ENCODE results near the gene ZNF26.
"Not testable (repeated sequence)": the region's sequence is repeated elsewhere in the genome, so short reads cannot be mapped to it uniquely, and the experiment has no call there.

ZNF26 gene, protein sequence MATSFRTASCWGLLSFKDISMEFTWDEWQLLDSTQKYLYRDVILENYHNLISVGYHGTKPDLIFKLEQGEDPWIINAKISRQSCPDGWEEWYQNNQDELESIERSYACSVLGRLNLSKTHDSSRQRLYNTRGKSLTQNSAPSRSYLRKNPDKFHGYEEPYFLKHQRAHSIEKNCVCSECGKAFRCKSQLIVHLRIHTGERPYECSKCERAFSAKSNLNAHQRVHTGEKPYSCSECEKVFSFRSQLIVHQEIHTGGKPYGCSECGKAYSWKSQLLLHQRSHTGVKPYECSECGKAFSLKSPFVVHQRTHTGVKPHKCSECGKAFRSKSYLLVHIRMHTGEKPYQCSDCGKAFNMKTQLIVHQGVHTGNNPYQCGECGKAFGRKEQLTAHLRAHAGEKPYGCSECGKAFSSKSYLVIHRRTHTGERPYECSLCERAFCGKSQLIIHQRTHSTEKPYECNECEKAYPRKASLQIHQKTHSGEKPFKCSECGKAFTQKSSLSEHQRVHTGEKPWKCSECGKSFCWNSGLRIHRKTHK

DNA sequence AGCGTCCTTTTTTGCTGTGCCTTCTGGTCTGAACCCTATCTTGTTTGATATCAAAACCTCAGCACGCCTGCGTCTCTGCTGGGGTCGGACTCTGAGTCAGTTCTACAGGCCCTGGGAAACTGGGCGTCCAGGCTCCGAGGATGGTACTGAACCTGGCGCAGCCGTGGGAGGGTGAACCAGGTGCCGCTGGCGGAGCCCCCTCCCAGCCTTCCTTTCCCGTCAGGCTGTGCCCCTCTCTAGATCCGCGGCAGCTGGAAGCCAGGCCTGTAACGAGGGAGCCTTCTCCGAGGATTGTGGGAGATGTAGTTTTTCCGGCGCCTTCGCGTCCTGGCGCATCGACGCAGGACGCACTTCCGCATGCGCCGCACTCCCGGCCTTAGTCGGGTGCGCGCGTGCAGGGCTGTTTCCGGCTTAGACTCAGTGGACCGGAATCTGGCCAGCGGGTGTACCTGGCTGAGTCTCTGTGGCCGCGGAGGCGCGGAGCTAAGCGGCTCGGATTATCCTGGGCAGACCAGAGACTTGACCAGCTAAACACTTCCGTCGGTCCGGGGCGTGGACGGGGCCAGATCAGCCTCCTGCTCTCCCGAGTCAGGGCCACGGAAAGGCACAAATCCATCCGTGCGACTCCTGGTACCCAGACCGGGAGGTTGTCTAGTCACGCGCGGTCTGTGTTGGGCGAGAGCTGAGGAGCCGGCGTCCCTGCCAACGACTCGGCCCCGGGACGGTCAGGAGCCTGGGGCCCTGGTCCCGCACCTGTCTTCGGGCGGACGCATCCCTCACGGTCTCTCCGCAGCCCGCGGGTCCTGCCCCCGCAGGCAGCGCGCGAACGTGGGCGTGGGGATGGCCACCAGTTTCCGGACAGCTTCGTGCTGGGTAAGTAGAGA, at the start of gene ZNF26:
Gene ZNF26 (plus strand): TSS at position 367 of the 884 bp plus-strand sequence. CDS start 474 bp downstream, at position 841.
- in situ Hi-C loops (cut with HindIII; ENCODE audit: low sequenced_read_pairs) = no loop called here

DNA sequence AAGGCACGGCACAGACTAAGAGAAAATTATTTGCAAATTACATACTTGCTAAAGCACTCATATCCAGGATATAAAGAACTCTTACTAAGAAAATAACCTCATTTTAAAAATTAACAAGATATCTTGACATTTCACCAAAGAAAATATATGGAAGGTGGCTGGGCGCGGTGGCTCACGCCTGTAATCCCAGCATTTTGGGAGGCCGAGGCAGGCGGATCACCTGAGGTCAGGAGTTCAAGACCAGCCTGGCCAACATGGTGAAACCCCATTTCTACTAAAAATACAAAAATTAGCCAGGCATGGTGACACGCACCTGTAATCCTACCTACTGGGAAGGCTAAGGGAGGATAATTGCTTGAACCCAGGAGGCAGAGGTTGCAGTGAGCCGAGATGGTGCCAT, 49.2 kb upstream of the ZNF26 start:
- in situ Hi-C loops (cut with HindIII; ENCODE audit: low sequenced_read_pairs) = not testable (repeated sequence)

DNA sequence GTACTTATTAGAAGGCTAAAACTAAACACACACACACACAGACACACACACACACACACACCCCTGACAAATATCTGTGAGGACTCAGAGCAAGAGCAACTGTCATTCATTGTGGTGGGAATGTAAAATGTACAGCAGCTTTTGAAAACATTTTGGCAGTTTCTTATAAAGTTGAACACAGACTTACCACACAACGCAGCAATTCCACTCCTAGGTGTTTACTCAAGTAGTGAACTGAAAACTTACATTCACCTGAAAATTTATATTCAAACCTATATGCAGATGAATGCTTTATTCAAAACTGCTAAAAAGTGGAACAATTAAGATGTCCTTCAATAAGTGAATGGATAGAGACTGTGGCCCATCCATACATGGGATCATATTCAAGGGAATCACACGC, 48.7 kb upstream of the ZNF26 start:
- in situ Hi-C loops (cut with HindIII; ENCODE audit: low sequenced_read_pairs) = no loop called here

DNA sequence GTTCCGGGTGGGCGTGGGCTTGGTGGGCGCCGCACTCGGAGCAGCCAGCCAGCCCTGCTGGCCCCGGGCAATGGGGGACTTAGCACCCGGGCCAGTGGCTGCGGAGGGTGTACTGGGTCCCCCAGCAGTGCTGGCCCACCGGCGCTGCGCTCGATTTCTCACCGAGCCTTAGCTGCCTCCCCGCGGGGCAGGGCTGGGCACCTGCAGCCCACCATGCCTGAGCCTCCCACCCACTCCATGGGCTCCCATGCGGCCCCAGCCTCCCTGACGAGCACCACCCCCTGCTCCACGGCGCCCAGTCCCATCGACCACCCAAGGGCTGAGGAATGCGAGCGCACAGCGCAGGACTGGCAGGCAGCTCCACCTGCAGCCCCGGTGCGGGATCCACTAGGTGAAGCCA, 47.4 kb upstream of the ZNF26 start:
- in situ Hi-C loops (cut with HindIII; ENCODE audit: low sequenced_read_pairs) = not testable (repeated sequence)

DNA sequence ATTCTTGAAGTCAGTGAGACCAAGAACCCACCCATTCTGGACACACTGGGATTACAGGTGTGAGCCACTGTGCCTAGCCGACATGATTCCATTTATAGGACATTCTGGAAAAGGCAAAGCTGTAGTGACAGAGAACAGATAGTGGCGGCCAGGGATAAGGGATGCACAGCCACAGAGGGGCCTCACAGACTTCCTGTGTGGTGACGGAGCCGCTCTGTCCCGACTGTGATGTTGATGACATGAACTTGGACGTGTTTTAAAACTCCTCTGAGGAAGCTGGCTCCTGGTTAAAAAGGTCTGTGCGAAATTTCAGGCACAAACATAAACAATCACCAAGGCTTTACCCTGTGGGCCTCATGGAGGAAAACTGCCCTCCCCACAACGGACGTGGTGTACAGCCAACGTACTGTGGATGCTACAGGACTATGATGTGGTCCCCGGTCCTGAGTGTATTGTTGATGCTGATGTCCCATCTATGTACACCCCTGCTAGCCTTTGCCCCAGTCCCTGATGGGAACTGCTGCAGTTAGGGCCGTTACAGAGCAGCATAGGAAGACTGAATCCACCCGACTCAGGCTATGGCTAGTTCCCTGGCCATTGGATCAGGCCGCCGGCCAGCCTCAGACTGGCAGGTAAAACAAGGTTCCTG, 46.0 kb upstream of the ZNF26 start:
- in situ Hi-C loops (cut with HindIII; ENCODE audit: low sequenced_read_pairs) = no loop called here

DNA sequence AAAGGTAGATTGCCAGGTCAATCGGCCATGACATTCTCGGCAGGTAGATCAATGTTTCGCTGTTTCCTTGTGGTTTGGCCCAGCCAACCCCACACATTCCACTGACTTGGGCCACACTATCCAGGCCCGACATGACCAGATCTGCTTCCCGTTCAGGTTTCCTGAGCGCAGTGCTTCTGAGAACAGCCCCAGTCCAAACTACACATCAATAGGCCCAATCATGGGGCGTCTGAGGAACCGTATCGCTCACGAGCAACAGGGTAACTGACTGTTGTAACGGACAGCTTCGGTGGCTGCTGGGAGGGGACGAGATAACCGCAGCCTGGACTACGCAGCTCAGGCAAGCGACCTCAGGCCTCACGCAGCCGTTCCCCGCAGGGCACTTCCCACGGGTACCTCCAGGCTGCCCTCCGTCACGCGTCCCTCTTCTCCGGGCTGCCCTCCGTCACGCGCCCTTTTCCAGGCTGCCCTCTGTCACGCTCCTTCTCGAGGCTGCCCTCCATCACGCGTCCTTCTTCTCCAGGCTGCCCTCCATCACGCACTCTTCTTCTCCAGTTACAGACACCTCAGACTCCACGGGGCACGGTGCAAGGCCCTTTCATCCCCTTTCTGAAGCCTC, 44.7 kb upstream of the ZNF26 start:
- in situ Hi-C loops (cut with HindIII; ENCODE audit: low sequenced_read_pairs) = no loop called here

DNA sequence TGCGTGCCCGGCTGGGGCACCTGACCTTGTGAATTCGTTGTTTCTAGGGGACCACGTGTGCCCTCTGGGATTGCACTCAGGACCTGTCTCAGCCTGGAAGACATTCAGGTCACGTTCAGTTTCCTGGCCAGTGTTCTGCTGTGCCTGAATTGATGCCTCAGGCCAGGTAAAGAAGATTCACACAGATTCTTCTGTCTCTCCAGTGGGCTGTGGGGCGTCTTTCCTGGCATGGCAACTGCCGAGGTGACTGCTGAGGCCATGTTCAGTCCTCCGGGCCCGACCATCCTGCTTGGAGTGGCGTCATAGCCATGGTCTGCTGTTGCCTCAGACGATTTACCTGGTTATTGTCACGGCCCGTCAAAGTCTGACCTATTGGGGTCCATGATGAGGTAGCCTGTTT, 43.6 kb upstream of the ZNF26 start:
- in situ Hi-C loops (cut with HindIII; ENCODE audit: low sequenced_read_pairs) = no loop called here

DNA sequence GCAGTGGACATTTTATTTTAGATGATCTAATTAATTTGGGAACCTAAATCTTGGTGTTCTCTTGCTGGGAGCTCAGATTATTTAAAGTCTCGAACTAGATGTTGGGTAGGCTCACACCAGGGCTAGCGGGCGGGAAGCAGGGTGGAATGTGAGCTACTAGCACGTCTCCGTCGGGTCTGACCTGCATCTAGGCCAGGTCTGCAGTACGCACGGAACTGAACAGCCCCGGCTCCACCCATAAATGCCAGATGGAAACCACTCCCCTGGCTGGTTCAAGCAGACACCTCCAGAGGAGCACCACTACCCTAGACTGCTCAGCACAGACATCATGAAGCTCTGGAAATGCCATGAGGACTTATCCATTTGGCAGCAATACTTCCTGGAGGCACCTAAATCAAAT, 40.4 kb upstream of the ZNF26 start:
- in situ Hi-C loops (cut with HindIII; ENCODE audit: low sequenced_read_pairs) = loop anchor here (5.0 kb wide), 1 partner anchor 66 kb away; no protein-coding TSS in a partner anchor

DNA sequence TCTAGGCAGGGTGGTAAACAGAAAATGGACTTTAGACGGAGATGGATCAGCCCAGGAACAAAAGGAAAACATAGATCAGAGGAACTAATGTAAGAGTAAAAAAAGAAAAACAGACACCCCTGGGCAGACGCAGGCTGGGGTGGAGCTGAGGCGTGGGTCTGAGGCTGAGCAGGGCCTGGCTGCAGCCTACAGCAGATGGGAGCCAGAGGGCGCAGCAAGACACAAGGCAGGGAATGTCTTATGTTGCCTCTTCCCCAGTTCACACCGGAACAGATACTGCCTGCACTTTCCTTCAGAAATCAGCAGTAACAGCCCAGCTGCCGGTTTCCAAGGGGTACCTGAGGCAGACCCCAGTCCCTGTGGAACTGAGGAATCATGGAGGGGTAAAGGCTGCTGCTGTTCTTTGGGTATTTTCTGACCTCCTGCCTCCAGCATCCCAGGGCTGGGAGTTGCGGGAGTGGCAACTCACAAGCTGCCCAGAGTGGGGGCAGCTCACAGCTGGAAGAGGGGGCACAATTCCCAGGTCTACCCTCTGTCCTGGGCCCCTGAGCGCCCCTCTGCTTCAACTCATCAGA, 39.8 kb upstream of the ZNF26 start:
- in situ Hi-C loops (cut with HindIII; ENCODE audit: low sequenced_read_pairs) = loop anchor here (5.0 kb wide), 1 partner anchor 66 kb away; no protein-coding TSS in a partner anchor

DNA sequence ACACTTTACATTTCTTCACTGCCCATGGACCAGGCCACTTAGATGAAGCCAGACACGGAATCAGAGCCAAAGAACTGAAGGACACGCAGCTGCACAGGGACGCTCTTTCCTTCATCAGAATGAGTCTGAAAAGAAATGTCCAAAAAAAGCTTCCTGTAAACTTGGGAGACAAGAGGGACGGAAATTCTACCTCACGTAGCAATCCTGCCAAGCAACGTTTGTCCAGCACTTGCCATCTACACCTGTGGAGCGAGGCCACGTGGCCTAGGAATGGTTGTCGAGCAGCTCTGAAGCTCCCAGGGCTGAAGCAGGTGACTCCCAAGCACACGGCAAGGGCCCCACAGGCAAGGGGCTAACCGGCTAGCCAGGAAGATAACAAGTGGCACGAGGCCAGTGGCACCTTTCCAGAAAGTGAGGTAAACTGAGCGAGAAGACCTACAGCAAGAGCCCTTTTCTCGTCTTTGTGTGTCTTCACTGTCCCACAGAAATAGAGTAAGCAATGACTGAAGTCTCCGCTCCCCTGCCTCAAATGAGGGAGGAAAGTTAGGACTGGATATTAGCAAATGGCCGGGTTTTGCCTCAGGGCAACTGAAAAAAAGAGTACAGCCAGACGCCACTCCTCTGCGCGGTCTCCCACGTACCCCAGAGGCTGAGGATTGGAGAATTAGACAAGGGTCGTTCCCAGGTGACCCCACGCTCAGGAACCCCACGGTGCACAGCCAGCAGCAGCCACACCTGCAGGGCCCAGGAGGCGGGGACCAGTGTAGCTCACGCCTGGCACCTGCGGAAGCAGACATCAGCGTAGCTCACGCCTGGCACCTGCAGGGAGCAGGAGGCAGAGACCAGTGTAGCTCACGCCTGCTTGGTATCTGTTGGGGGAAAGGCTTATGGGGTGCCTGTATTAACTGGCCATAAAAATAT, 37.8 kb upstream of the ZNF26 start:
- in situ Hi-C loops (cut with HindIII; ENCODE audit: low sequenced_read_pairs) = loop anchor here (5.0 kb wide), 1 partner anchor 64 kb away; no protein-coding TSS in a partner anchor

DNA sequence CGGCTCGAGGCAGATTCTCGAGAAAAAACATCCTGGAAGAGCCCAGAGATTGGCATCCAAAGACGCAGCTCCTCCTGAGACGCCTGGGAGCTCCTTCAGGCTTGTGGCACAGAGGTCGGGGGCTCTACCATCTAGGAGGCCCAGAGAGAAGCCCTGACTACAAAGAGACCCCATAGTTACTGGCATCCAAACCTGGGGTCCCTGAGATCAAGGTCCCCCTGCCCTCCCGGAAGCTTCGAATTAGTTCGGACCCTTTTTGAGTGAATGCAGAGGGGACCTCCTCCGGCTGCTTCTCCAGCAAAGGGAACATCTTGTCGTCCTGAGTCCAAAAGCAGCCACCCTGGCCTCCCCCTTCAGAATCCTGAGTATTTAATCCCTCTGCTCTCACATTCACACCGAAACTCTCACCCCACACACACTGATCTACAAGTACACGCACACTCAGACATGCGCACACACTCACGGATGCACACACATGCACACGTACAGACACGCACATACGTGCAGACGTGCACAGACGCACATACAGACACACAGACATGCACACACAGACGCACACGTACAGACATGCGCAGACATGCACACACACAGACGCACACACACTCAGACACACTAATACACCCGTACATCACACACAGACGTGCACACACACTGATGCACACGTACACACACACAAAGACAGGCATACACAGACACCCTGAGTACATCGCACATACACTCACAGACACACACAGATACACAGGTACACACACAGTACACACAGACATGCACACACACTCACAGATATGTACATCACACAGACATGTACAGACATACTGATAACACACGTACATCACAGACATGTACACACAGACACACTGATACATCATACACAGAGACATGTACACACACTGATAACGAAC, 36.0 kb upstream of the ZNF26 start:
- in situ Hi-C loops (cut with HindIII; ENCODE audit: low sequenced_read_pairs) = loop anchor here (5.0 kb wide), 1 partner anchor 62 kb away; no protein-coding TSS in a partner anchor

DNA sequence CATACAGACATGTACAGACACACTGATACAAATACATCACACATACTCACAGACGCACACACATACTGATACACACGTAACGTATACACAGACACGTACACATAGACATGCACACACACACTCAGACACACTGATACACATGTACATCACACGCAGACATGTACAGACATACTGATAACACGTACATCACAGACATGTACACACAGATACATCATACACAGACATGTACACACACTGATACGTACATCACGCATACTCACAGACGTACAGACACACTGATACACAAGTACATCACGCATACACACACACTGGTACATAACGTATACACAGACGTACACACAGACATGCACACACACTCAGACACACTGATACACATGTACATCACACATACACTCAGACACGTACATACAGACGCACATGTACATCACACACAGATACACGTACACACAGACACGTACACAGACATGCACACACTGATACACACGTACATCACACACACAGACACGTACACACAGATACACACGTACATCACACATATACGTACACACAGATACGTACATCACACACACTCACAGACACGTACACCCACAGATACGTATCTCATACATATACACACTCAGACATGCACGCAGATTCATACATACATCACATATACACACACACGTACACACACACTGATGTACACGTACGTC, 35.2 kb upstream of the ZNF26 start:
- in situ Hi-C loops (cut with HindIII; ENCODE audit: low sequenced_read_pairs) = no loop called here

DNA sequence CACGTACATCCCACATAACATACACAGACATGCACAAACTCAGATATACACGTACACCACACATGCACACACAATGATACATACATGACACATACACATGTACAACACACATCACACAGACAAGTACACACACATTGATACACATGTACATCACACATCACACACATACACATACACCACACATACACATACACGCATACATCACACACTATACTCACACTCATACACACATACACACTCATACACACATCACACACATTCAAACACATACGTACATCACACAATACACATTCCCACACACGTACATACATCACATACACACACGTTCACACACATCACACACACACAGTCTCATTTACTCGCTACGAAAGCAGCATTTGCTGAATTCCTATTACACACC, 34.5 kb upstream of the ZNF26 start:
- in situ Hi-C loops (cut with HindIII; ENCODE audit: low sequenced_read_pairs) = no loop called here

DNA sequence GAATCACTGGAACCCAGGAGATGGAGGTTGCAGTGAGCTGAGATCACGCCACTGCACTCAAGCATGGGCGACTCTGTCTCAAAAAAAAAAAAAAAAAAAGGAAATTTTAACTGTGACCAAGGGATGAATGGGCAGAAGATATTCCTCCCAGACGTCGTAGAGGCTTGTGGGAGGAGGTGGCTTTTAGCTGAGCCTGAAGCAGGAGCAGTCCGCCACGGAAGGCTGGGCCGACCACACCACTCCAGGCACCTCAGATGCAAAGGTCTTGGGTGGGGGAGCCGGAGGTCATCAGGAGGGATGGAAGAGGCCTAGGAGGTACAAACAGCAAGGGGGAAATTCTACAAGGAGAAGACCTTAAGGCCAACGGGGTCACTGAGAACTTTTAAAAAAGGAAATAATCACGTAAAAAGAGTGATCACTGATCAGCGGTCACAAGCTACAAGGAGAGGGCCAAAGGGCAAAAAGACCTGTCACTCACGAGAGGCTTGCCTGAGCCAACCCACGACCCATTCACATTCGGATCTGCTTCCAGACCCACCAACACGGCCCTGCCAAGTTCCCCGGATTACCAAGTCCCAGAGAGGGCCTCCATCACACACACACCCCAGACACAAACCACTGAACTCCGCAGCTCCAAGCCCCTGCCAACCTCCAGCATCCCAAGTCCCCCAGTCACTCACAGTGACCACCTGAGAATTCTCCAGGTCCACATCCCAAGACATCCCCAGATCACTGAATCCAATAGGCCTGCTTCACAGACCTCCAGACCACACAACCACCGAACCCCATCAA, 33.6 kb upstream of the ZNF26 start:
- in situ Hi-C loops (cut with HindIII; ENCODE audit: low sequenced_read_pairs) = no loop called here

DNA sequence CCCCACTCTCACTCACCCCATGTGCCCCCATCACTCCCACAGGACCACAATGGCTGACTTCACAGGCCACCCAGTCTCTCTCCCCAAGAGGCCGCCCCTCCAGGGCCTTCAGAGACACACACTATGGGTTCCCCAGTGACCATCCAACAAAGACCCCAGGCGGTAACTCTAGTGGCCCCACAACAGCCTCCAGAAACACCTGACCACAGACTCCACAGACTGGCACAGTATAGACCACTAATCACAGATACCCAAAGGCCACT, 33.1 kb upstream of the ZNF26 start:
- in situ Hi-C loops (cut with HindIII; ENCODE audit: low sequenced_read_pairs) = no loop called here

DNA sequence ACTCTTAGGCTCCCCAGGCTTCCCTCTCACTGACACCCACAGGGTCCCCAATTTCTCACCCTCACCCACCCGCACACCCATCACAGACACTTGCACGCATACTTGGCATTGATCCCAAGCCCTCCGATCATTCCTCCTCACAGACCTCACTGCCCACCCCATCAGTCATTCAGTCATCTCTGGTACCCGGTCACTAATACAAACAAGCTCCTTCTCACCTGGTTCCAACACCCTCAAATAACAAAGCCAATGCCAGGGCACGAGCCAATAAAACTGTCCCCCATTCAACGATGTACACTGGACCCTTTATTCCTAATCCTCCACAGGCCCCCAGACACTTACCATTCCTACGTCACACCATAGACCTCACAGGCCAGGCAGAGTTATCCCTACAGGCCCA, 32.4 kb upstream of the ZNF26 start:
- in situ Hi-C loops (cut with HindIII; ENCODE audit: low sequenced_read_pairs) = no loop called here

DNA sequence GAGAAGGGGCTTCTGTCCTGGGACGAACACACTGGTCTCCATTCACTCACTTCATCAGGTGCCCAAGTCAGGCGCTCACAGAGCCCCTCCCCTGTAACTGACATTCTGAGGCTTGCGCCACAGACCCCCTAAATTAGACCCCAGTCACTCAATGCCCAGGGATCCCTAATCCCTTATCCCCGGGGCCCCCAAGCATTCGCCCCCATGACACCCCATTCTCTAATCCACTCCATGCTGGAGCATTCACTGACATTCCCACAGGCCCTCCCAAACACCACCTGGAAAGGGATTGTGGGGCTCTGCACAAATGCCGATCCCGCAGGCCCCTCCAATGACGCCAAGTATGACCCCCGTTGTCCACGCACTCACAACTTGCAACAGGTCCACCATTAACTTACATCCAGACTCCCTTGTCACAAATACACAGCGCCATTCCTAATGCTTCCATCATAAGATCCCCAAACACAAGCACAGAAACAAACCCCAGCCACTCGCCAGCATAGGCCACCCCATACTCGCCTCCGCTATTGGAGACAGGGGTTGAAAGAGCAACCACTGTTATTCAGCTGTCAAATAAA, 31.6 kb upstream of the ZNF26 start:
- in situ Hi-C loops (cut with HindIII; ENCODE audit: low sequenced_read_pairs) = no loop called here

All from endothelial cell of hepatic sinusoid (primary cell).